IPS DF 19.7 (cell line): ENCODE data around the gene ZNF558.

ENCODE experiments used
- DNase-seq: peaks from one replicate; pipeline ENCODE4 v3.0.0-alpha.2; 2013; ENCODE audit warnings: low read depth, low spot score

Gene ZNF558

GRCh38 chr19:8832132-8833021 is at the start of gene ZNF558, which contains the start of gene MBD3L1:
ZNF558 (minus strand) TSS chr19:8832304; CDS start chr19:8822659, 9,645 bp downstream.
MBD3L1 (plus strand) TSS chr19:8832377; CDS start chr19:8842679, 10,302 bp downstream.
- DNase-seq: peak; percentile 71

- no peak for DNase-seq
These were observed 49.4 kb upstream of the ZNF558 start for GRCh38 chr19:8881512-8881911.

- DNase-seq: no peak
These were observed 48.9 kb upstream of the ZNF558 start for GRCh38 chr19:8880868-8881488.

GRCh38 chr19:8877854-8878705 is 46.0 kb upstream of the ZNF558 start:
- DNase-seq: no peak

- no peak for DNase-seq
These were observed 34.2 kb upstream of the ZNF558 start for GRCh38 chr19:8866344-8866743.

GRCh38 chr19:8858260-8858659 is 26.2 kb upstream of the ZNF558 start:
- DNase-seq: no peak

- DNase-seq: no peak
These were observed 18.4 kb upstream of the ZNF558 start for GRCh38 chr19:8850488-8850887.

- no peak for DNase-seq
These were observed 17.1 kb upstream of the ZNF558 start for GRCh38 chr19:8849232-8849631.

- no peak for DNase-seq
These were observed 14.7 kb upstream of the ZNF558 start for GRCh38 chr19:8846819-8847218.

GRCh38 chr19:8840708-8841107 is 8.6 kb upstream of the ZNF558 start:
- no peak for DNase-seq

- no peak for DNase-seq
These were observed 3.8 kb upstream of the ZNF558 start for GRCh38 chr19:8835877-8836276.

GRCh38 chr19:8835446-8835845 is 3.3 kb upstream of the ZNF558 start:
- DNase-seq: no peak

GRCh38 chr19:8831832-8832131 is 322 bp downstream of the ZNF558 start:
- no peak for DNase-seq

- no peak for DNase-seq
These were observed 731 bp downstream of the ZNF558 start for GRCh38 chr19:8831373-8831772.

GRCh38 chr19:8827277-8827676 is 4.8 kb downstream of the ZNF558 start:
- DNase-seq: no peak

- no peak for DNase-seq
These were observed 5.7 kb downstream of the ZNF558 start for GRCh38 chr19:8826371-8826770.

- no peak for DNase-seq
These were observed 10.3 kb downstream of the ZNF558 start for GRCh38 chr19:8821748-8822241.

- no peak for DNase-seq
These were observed 11.9 kb downstream of the ZNF558 start for GRCh38 chr19:8820234-8820633.

- no peak for DNase-seq
These were observed 16.3 kb downstream of the ZNF558 start for GRCh38 chr19:8815780-8816179.

GRCh38 chr19:8814176-8814575 is 17.9 kb downstream of the ZNF558 start:
- DNase-seq: no peak

GRCh38 chr19:8811315-8812172 is 20.6 kb downstream of the ZNF558 start:
- DNase-seq: no peak
